H1 (cell line): ENCODE results near the gene CUX1. TPM values are rescaled to one million over a fixed set of nuclear protein-coding genes. Genes with fewer than 3 reads are reported as not detected.

Experiments used
- CTCF ChIA-PET: fragments of 300-600 bp; sonication (Branson Sonifier 250); formaldehyde crosslinking; loops from one replicate; lab custom pipeline; 2021; ENCODE audit not compliant: partially characterized antibody; lab: Charles Lee
- POLR2A ChIA-PET: fragments of 300-600 bp; sonication (Branson Sonifier 250); formaldehyde crosslinking; loops from one replicate; lab custom pipeline; 2021; ENCODE audit warnings: inconsistent platforms; ENCODE audit not compliant: partially characterized antibody; lab: Charles Lee
- DNase-seq, 2 experiments: peaks; one replicate each; pipeline versions ENCODE4 v3.0.0 to v3.0.0-alpha.2; 2010 to 2022; ENCODE audit warnings: low spot score in 2 of 2, low read depth in 1 of 2, mixed read lengths in 1 of 2
- FAIRE-seq: peaks from 2 replicates; lab custom pipeline; 2011; peaks lifted over from hg19 to GRCh38; lab: Jason Lieb, UNC
- H2AFZ ChIP-seq: 2 replicates; pipeline ENCODE4 v1.8.1; 2012; ENCODE audit warnings: low read length, inconsistent platforms
- H2AK5ac ChIP-seq: 2 replicates; pipeline ENCODE4 v1.6.1; 2013; ENCODE audit warnings: low read depth, low read length
- H2BK120ac ChIP-seq: replicated peaks from 2 replicates; pipeline ENCODE3; 2013; ENCODE audit warnings: low read depth, low read length, inconsistent platforms
- H2BK12ac ChIP-seq: 2 replicates; pipeline ENCODE4 v1.6.1; 2013; ENCODE audit warnings: low read depth, low read length
- H2BK15ac ChIP-seq: 2 replicates; pipeline ENCODE4 v1.6.1; 2013; ENCODE audit warnings: low read length
- H2BK20ac ChIP-seq: 2 replicates; pipeline ENCODE4 v1.6.1; 2013; ENCODE audit warnings: low read length
- H2BK5ac ChIP-seq: 2 replicates; pipeline ENCODE4 v1.6.1; 2013; ENCODE audit warnings: low read depth, low read length
- H3K14ac ChIP-seq: 2 replicates; pipeline ENCODE4 v1.6.1; 2013; ENCODE audit warnings: inconsistent platforms; ENCODE audit not compliant: insufficient read length
- H3K18ac ChIP-seq: 2 replicates; pipeline ENCODE4 v1.6.1; 2013; ENCODE audit warnings: low read length; ENCODE audit errors: extremely low read depth
- H3K23ac ChIP-seq: 2 replicates; pipeline ENCODE4 v1.6.1; 2013; ENCODE audit warnings: inconsistent platforms; ENCODE audit not compliant: insufficient read length
- H3K23me2 ChIP-seq: 2 replicates; pipeline ENCODE4 v1.6.1; 2013; ENCODE audit warnings: low read depth, low read length
- H3K27ac ChIP-seq: 2 replicates; pipeline ENCODE4 v1.6.1; 2011; ENCODE audit warnings: low read depth, low read length, inconsistent platforms
- H3K27me3 ChIP-seq, 4 experiments: replicated peaks in 1 of 4; 1 replicate in 1 of 4; 2 replicates in 3 of 4; pipeline versions ENCODE4 v1.6.1 to v1.8.1; 2011 to 2013; ENCODE audit warnings: low read length in 3 of 4, mild to moderate bottlenecking in 3 of 4, inconsistent platforms in 2 of 4, mixed read lengths in 2 of 4, moderate library complexity in 1 of 4; ENCODE audit not compliant: control insufficient read depth in 3 of 4, insufficient read depth in 3 of 4; ENCODE audit errors: extremely low read depth in 1 of 4
- H3K36me3 ChIP-seq, 4 experiments: 2 replicates each; pipeline versions ENCODE4 v1.6.1 to v1.8.1; 2011 to 2013; ENCODE audit warnings: mild to moderate bottlenecking in 4 of 4, low read length in 3 of 4, moderate library complexity in 2 of 4, control low read depth in 1 of 4, inconsistent platforms in 1 of 4; ENCODE audit not compliant: insufficient read depth in 4 of 4, control insufficient read depth in 2 of 4
- H3K4ac ChIP-seq: replicated peaks from 2 replicates; pipeline ENCODE3; 2013; ENCODE audit warnings: low read length, low read depth, mixed read lengths, inconsistent platforms; ENCODE audit not compliant: insufficient read length
- H3K4me1 ChIP-seq, 4 experiments: replicated peaks in 1 of 4; 1 replicate in 1 of 4; 2 replicates in 3 of 4; pipeline versions ENCODE4 v1.6.1 to v1.8.1; 2011 to 2013; ENCODE audit warnings: low read length in 3 of 4, inconsistent platforms in 2 of 4, mixed read lengths in 1 of 4; ENCODE audit not compliant: insufficient read depth in 4 of 4, control insufficient read depth in 3 of 4
- H3K4me2 ChIP-seq, 2 experiments: 2 replicates each; pipeline versions ENCODE4 v1.6.1 to v1.8.1; 2011 to 2013; ENCODE audit warnings: low read depth in 2 of 2, low read length in 2 of 2, control low read depth in 1 of 2, inconsistent platforms in 1 of 2, mild to moderate bottlenecking in 1 of 2; ENCODE audit not compliant: insufficient read depth in 1 of 2
- H3K4me3 ChIP-seq, 4 experiments: fragments of 200-600, 300-600 bp in 1 of 4; sonication (generic), shearing (Covaris generic), sonication (Bioruptor Twin) in 1 of 4; 2 replicates each; pipeline versions ENCODE4 v1.5.1 to v1.8.1; 2011 to 2016; ENCODE audit warnings: low read length in 4 of 4, low read depth in 3 of 4, control low read depth in 2 of 4, inconsistent platforms in 2 of 4, mild to moderate bottlenecking in 2 of 4, mixed read lengths in 1 of 4, moderate library complexity in 1 of 4; ENCODE audit not compliant: insufficient read depth in 2 of 4; ENCODE audit errors: extremely low read depth in 1 of 4
- H3K56ac ChIP-seq: replicated peaks from 2 replicates; pipeline ENCODE3; 2013; ENCODE audit warnings: low read depth, mild to moderate bottlenecking, mixed read lengths, low read length, inconsistent platforms; ENCODE audit not compliant: insufficient read length
- H3K79me1 ChIP-seq: 2 replicates; pipeline ENCODE4 v1.6.1; 2013; ENCODE audit warnings: low read depth, low read length, control low read depth
- H3K79me2 ChIP-seq, 2 experiments: 2 replicates each; pipeline versions ENCODE4 v1.6.1 to v1.8.1; 2012 to 2013; ENCODE audit warnings: low read length in 2 of 2, mild to moderate bottlenecking in 2 of 2, inconsistent platforms in 1 of 2; ENCODE audit not compliant: insufficient read depth in 2 of 2, control insufficient read depth in 1 of 2
- H3K9ac ChIP-seq, 4 experiments: replicated peaks in 1 of 4; 1 replicate in 1 of 4; 2 replicates in 3 of 4; pipeline versions ENCODE4 v1.6.1 to v1.8.1; 2011 to 2013; ENCODE audit warnings: low read depth in 3 of 4, low read length in 3 of 4, control low read depth in 2 of 4, mild to moderate bottlenecking in 2 of 4, moderate library complexity in 2 of 4, inconsistent platforms in 1 of 4; ENCODE audit errors: extremely low read depth in 1 of 4
- H3K9me3 ChIP-seq, 2 experiments: 2 replicates each; pipeline versions ENCODE4 v1.6.1 to v1.8.1; 2012 to 2013; ENCODE audit warnings: mild to moderate bottlenecking in 2 of 2, moderate library complexity in 2 of 2, control low read depth in 1 of 2, inconsistent platforms in 1 of 2, low read depth in 1 of 2, low read length in 1 of 2, mixed read lengths in 1 of 2; ENCODE audit not compliant: insufficient read depth in 2 of 2
- H4K20me1 ChIP-seq, 2 experiments: replicated peaks in 1 of 2; 2 replicates each; pipeline versions ENCODE3 to v1.8.1; 2011 to 2013; ENCODE audit warnings: inconsistent platforms in 2 of 2, low read length in 2 of 2, mild to moderate bottlenecking in 1 of 2; ENCODE audit not compliant: insufficient read depth in 2 of 2, control insufficient read depth in 1 of 2
- H4K5ac ChIP-seq: 2 replicates; pipeline ENCODE4 v1.6.1; 2013; ENCODE audit warnings: low read length, low read depth, mixed read lengths, inconsistent platforms; ENCODE audit not compliant: insufficient read length
- H4K8ac ChIP-seq: 2 replicates; pipeline ENCODE4 v1.8.0; 2013; ENCODE audit warnings: mild to moderate bottlenecking, moderate library complexity, low read length, inconsistent platforms; ENCODE audit not compliant: insufficient read depth; ENCODE audit errors: extremely low read depth
- H4K91ac ChIP-seq: replicated peaks from 2 replicates; pipeline ENCODE3; 2013; ENCODE audit warnings: low read length, mixed read lengths, inconsistent platforms; ENCODE audit not compliant: insufficient read length
- BACH1 ChIP-seq: IDR thresholded peaks from 2 replicates; pipeline ENCODE4 v1.6.1; 2012; ENCODE audit warnings: low read length, improper control_type of control experiment
- CEBPB ChIP-seq: IDR thresholded peaks from 2 replicates; pipeline ENCODE4 v1.6.1; 2012; ENCODE audit warnings: low read depth, low read length
- EZH2 ChIP-seq: fragments of 200-600 bp; sonication (generic); IDR thresholded peaks from 2 replicates; pipeline ENCODE4 v1.7.1; 2012; ENCODE audit warnings: low read depth, mild to moderate bottlenecking, moderate library complexity, low read length, inconsistent platforms; ENCODE audit not compliant: severe bottlenecking
- HDAC2 ChIP-seq, 2 experiments: fragments of 300-600 bp in 1 of 2; sonication (generic) in 1 of 2; IDR thresholded peaks; 2 replicates each; pipeline ENCODE4 v1.6.1; 2011 to 2012; ENCODE audit warnings: low read depth in 2 of 2, low read length in 2 of 2, mild to moderate bottlenecking in 2 of 2, moderate library complexity in 2 of 2, borderline replicate concordance in 1 of 2, inconsistent platforms in 1 of 2
- HDAC6 ChIP-seq: IDR thresholded peaks from one replicate; pipeline ENCODE4 v1.7.1; 2012; ENCODE audit warnings: low read depth, mild to moderate bottlenecking, inconsistent platforms, low read length, moderate library complexity
- JUND ChIP-seq: IDR thresholded peaks from 2 replicates; pipeline ENCODE4 v1.6.1; 2011; ENCODE audit warnings: mild to moderate bottlenecking, improper control_type of control experiment, low read length
- MAFK ChIP-seq: IDR thresholded peaks from 2 replicates; pipeline ENCODE4 v1.6.1; 2012; ENCODE audit warnings: low read depth, mild to moderate bottlenecking, improper control_type of control experiment, low read length
- POLR2A ChIP-seq, 2 experiments: IDR thresholded peaks; 1 replicate in 1 of 2; 2 replicates in 1 of 2; pipeline ENCODE4 v1.6.1; 2011; ENCODE audit warnings: low read depth in 2 of 2, low read length in 2 of 2, mild to moderate bottlenecking in 2 of 2; ENCODE audit errors: control extremely low read depth in 1 of 2
- SAP30 ChIP-seq: fragments of 300-600 bp; sonication (generic); IDR thresholded peaks from 2 replicates; pipeline ENCODE4 v1.7.1; 2012; ENCODE audit warnings: low read length, moderate library complexity, mild to moderate bottlenecking, inconsistent platforms; ENCODE audit not compliant: insufficient read depth, insufficient replicate concordance
- SIX5 ChIP-seq: IDR thresholded peaks from 2 replicates; pipeline ENCODE4 v1.6.1; 2011; ENCODE audit warnings: mild to moderate bottlenecking, low read depth, low read length
- SP1 ChIP-seq: IDR thresholded peaks from 2 replicates; pipeline ENCODE4 v1.6.1; 2011; ENCODE audit warnings: low read depth, low read length
- SRF ChIP-seq: IDR thresholded peaks from 2 replicates; pipeline ENCODE4 v1.6.1; 2011; ENCODE audit warnings: mild to moderate bottlenecking, low read depth, low read length, moderate library complexity
- TAF1 ChIP-seq: IDR thresholded peaks from 2 replicates; pipeline ENCODE4 v1.6.1; 2011; ENCODE audit warnings: mild to moderate bottlenecking, low read depth, low read length
- TEAD4 ChIP-seq: IDR thresholded peaks from 2 replicates; pipeline ENCODE4 v1.6.1; 2012; ENCODE audit warnings: low read depth, low read length, inconsistent platforms, mixed read lengths
- WGBS, 2 experiments: shearing (Covaris generic) in 1 of 2; methylation state at CpG; one replicate each; pipeline versions ENCODE4 v1.1.6 to v1.1.7; 2013 to 2015; ENCODE audit warnings: low lambda C conversion rate in 2 of 2, mixed read lengths in 2 of 2, inconsistent platforms in 1 of 2, low coverage in 1 of 2, missing lambda C conversion rate in 1 of 2; ENCODE audit not compliant: insufficient replicate concordance in 2 of 2, insufficient coverage in 1 of 2, insufficient read length in 1 of 2; ENCODE audit errors: extremely low coverage in 1 of 2, missing lambda C conversion rate in 1 of 2; 5-methylcytosine and 5-hydroxymethylcytosine counted together
- polyA plus RNA-seq, 7 experiments: library from polyadenylated mRNA; depleted of rRNA in 3 of 7; stranded (reverse) in 5 of 7; unstranded in 2 of 7; fragments of >200 nt in 5 of 7; fragments of 200-250 nt in 2 of 7; gene quantifications; 1 replicate in 5 of 7; 2 replicates in 1 of 7; 4 replicates in 1 of 7; pipeline versions ENCODE4 v1.2.1 to v1.2.3, GENCODE V29; 2011 to 2013; ENCODE audit warnings: missing spikeins in 2 of 7, mixed read lengths in 2 of 7
- total RNA-seq: library from RNA; stranded (reverse); fragmentation: NEBNext Ultra II Directional; extraction: Animal tissue kit (Norgen Biotek cat#: 25700); gene quantifications from 2 replicates; pipeline ENCODE4 v1.2.1, GENCODE V29; 2021
- TF ChIP-seq, protein P1 (sequence below): IDR thresholded peaks from 2 replicates; pipeline ENCODE4 v1.6.1; 2011; ENCODE audit warnings: low read length, improper control_type of control experiment

CUX1 gene
- total and polyA plus RNA-seq, 2 of the 8 experiments (the other 6 are each of a cell fraction or from before 2014, with no cell fraction given), result 21.6 to 65.9 TPM

DNA sequence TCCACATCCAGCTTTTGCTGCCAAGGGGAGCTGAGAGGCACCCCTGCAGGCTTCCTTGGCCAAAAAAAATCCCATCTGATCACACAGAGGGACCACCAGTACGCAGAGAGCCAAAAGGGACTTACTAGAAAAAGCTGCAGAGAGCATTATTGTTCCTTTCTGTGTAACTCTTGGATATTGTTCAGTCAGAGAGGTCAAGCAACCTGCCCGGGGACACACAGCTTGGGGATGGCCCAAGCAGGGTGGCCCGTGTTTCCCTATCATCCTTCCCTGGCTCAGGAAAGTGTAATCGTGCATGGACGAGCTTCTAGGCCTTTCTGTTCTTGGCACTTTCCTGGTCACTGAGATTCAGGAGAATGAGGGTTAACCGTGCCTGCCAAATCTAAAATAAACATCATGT is 385.1 kb downstream of the CUX1 start:
- Histone ChIP-seq H3K23ac (no peak overlapping the region), H3K9ac (no peak overlapping the region), H3K4me2 (no peak overlapping the region), H3K4ac (no peak overlapping the region), H4K20me1 (peaks cover 2% of the 10 kb centered on the region in 2 experiments), H2BK5ac (no peak overlapping the region; the same call in 1 of the 2 replicates), H3K36me3 (peaks cover 4 to 48% (median 37%) of the 10 kb centered on the region in 4 experiments; a peak in 7 of 8 replicates), H3K79me1 (no peaks in the 10 kb centered on the region), H3K27me3 (no peaks in the 10 kb centered on the region), H3K4me3 (no peak overlapping the region), H2BK20ac (no peak overlapping the region), H3K9me3 (no peaks in the 10 kb centered on the region; a peak in 1 of 4 replicates), H3K79me2 (no peaks in the 10 kb centered on the region), H3K4me1 (no peaks in the 10 kb centered on the region), H2BK120ac (no peak overlapping the region), H3K27ac (no peak overlapping the region), H2BK12ac (no peak overlapping the region), H4K91ac (no peak overlapping the region), H4K8ac (no peak overlapping the region), H2AFZ (no peak overlapping the region), H3K23me2 (no peaks in the 10 kb centered on the region), H3K18ac (no peak overlapping the region), H2BK15ac (no peak overlapping the region), H3K14ac (no peak overlapping the region), H4K5ac (no peak overlapping the region), H3K56ac (no peak overlapping the region), H2AK5ac (no peak overlapping the region)
- ChIA-PET POLR2A (no interaction called here), CTCF (interaction anchor here (0.6 to 1.8 kb wide), 4 partner anchors 46 to 187 kb away, joined by 3 to 5 read pairs (median 3); no protein-coding TSS in a partner anchor)
- no peak for DNase-seq
- FAIRE-seq, result no peak
- 95% methylated on average over 6 of the region's 6 CpGs; no CpG with 5 or more reads in 1 of the 2 experiments for WGBS, 2 experiments
- no peak for TF ChIP-seq HDAC6
- no peak for TF ChIP-seq TAF1
- TF ChIP-seq, protein P1, sequence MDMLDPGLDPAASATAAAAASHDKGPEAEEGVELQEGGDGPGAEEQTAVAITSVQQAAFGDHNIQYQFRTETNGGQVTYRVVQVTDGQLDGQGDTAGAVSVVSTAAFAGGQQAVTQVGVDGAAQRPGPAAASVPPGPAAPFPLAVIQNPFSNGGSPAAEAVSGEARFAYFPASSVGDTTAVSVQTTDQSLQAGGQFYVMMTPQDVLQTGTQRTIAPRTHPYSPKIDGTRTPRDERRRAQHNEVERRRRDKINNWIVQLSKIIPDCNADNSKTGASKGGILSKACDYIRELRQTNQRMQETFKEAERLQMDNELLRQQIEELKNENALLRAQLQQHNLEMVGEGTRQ, result no peak
- no peak for TF ChIP-seq POLR2A (IDR thresholded peaks at IDR 0.05; ENCODE audit: control extremely low read depth in 1 of 2, low read depth in 2 of 2, low read length in 2 of 2)
- TF ChIP-seq BACH1, result no peak
- TF ChIP-seq JUND, result no peak
- TF ChIP-seq SIX5, result no peak
- TF ChIP-seq SRF, result no peak
- TF ChIP-seq SAP30, result no peak
- TF ChIP-seq EZH2, result no peak
- TF ChIP-seq MAFK, result no peak
- TF ChIP-seq HDAC2 (IDR thresholded peaks at IDR 0.05; ENCODE audit: borderline replicate concordance in 1 of 2, low read depth in 2 of 2, low read length in 2 of 2), result no peak
- TF ChIP-seq TEAD4, result no peak
- TF ChIP-seq SP1, result no peak
- no peak for TF ChIP-seq CEBPB
